ENCODE measurements around the gene F10. TPM values are rescaled to one million over a fixed set of nuclear protein-coding genes. Genes with fewer than 3 reads are reported as not detected.

F10 gene
- total and polyA plus RNA-seq, 9 of the 15 experiments (the other 6 are each of a cell fraction or from before 2014, with no cell fraction given) = 0.04 to 0.09 (median 0.07) TPM; not detected in 5

- TF ChIP-seq, protein P1, sequence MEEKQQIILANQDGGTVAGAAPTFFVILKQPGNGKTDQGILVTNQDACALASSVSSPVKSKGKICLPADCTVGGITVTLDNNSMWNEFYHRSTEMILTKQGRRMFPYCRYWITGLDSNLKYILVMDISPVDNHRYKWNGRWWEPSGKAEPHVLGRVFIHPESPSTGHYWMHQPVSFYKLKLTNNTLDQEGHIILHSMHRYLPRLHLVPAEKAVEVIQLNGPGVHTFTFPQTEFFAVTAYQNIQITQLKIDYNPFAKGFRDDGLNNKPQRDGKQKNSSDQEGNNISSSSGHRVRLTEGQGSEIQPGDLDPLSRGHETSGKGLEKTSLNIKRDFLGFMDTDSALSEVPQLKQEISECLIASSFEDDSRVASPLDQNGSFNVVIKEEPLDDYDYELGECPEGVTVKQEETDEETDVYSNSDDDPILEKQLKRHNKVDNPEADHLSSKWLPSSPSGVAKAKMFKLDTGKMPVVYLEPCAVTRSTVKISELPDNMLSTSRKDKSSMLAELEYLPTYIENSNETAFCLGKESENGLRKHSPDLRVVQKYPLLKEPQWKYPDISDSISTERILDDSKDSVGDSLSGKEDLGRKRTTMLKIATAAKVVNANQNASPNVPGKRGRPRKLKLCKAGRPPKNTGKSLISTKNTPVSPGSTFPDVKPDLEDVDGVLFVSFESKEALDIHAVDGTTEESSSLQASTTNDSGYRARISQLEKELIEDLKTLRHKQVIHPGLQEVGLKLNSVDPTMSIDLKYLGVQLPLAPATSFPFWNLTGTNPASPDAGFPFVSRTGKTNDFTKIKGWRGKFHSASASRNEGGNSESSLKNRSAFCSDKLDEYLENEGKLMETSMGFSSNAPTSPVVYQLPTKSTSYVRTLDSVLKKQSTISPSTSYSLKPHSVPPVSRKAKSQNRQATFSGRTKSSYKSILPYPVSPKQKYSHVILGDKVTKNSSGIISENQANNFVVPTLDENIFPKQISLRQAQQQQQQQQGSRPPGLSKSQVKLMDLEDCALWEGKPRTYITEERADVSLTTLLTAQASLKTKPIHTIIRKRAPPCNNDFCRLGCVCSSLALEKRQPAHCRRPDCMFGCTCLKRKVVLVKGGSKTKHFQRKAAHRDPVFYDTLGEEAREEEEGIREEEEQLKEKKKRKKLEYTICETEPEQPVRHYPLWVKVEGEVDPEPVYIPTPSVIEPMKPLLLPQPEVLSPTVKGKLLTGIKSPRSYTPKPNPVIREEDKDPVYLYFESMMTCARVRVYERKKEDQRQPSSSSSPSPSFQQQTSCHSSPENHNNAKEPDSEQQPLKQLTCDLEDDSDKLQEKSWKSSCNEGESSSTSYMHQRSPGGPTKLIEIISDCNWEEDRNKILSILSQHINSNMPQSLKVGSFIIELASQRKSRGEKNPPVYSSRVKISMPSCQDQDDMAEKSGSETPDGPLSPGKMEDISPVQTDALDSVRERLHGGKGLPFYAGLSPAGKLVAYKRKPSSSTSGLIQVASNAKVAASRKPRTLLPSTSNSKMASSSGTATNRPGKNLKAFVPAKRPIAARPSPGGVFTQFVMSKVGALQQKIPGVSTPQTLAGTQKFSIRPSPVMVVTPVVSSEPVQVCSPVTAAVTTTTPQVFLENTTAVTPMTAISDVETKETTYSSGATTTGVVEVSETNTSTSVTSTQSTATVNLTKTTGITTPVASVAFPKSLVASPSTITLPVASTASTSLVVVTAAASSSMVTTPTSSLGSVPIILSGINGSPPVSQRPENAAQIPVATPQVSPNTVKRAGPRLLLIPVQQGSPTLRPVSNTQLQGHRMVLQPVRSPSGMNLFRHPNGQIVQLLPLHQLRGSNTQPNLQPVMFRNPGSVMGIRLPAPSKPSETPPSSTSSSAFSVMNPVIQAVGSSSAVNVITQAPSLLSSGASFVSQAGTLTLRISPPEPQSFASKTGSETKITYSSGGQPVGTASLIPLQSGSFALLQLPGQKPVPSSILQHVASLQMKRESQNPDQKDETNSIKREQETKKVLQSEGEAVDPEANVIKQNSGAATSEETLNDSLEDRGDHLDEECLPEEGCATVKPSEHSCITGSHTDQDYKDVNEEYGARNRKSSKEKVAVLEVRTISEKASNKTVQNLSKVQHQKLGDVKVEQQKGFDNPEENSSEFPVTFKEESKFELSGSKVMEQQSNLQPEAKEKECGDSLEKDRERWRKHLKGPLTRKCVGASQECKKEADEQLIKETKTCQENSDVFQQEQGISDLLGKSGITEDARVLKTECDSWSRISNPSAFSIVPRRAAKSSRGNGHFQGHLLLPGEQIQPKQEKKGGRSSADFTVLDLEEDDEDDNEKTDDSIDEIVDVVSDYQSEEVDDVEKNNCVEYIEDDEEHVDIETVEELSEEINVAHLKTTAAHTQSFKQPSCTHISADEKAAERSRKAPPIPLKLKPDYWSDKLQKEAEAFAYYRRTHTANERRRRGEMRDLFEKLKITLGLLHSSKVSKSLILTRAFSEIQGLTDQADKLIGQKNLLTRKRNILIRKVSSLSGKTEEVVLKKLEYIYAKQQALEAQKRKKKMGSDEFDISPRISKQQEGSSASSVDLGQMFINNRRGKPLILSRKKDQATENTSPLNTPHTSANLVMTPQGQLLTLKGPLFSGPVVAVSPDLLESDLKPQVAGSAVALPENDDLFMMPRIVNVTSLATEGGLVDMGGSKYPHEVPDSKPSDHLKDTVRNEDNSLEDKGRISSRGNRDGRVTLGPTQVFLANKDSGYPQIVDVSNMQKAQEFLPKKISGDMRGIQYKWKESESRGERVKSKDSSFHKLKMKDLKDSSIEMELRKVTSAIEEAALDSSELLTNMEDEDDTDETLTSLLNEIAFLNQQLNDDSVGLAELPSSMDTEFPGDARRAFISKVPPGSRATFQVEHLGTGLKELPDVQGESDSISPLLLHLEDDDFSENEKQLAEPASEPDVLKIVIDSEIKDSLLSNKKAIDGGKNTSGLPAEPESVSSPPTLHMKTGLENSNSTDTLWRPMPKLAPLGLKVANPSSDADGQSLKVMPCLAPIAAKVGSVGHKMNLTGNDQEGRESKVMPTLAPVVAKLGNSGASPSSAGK (IDR thresholded peaks at IDR 0.05) = 0 out of 2 replicates have a peak, but pooled peaks have one; percentile 30
- TF ChIP-seq SMARCC2 (IDR thresholded peaks at IDR 0.05; ENCODE audit: low read depth) (no peak), YY1 (IDR thresholded peaks at IDR 0.05; ENCODE audit: borderline replicate concordance in 1 of 3, control insufficient read depth in 1 of 3, extremely low read depth in 1 of 3, insufficient read depth in 3 of 3, insufficient read length in 1 of 3, insufficient replicate concordance in 2 of 3, low read depth in 1 of 3, low read length in 2 of 3) (peak in 1 of 3 experiments; percentile 23), ZNF444 (CRISPR knock-in tag; IDR thresholded peaks at IDR 0.05) (no peak), ZNF165 (CRISPR knock-in tag; IDR thresholded peaks at IDR 0.05; ENCODE audit: borderline replicate concordance) (no peak), POLR2H (tag; IDR thresholded peaks at IDR 0.05; ENCODE audit: low read depth) (no peak), KDM5B (IDR thresholded peaks at IDR 0.05; ENCODE audit: insufficient replicate concordance, low read depth, low read length) (no peak), ETS2 (tag; IDR thresholded peaks at IDR 0.05; ENCODE audit: borderline replicate concordance, poor library complexity, severe bottlenecking) (no peak), SPI1 (IDR thresholded peaks at IDR 0.05; ENCODE audit: borderline replicate concordance, low read depth, low read length) (peak; percentile 36; the same call in 1 of the 2 replicates), VEZF1 (CRISPR knock-in tag; IDR thresholded peaks at IDR 0.05) (peak; percentile 47; the same call in 1 of the 2 replicates), SLC30A9 (CRISPR knock-in tag; IDR thresholded peaks at IDR 0.05) (no peak), ARHGAP35 (IDR thresholded peaks at IDR 0.05; ENCODE audit: partially characterized antibody) (no peak), CTBP1 (IDR thresholded peaks at IDR 0.05; ENCODE audit: borderline replicate concordance) (peak; percentile 58)
These were observed 16.4 kb downstream of the F10 start (continued) for GRCh38 chr13:113138792-113139551.

Measured in K562 (cell line).